CD14-positive monocyte (primary cell): ENCODE results near the gene MSH2. TPM values are rescaled to one million over a fixed set of nuclear protein-coding genes. Genes with fewer than 3 reads are reported as not detected.

Experiments
- DNase-seq, 3 donors: peaks; one replicate each; pipeline ENCODE4 v3.0.0-alpha.2; 2011 to 2022
- H2AFZ ChIP-seq: 2 replicates; pipeline ENCODE4 v1.6.0; 2012; ENCODE audit warnings: mild to moderate bottlenecking, low read depth, low read length, inconsistent platforms; ENCODE audit not compliant: insufficient read depth, poor library complexity, severe bottlenecking
- H3K27ac ChIP-seq, 2 donors: 1 replicate in 1 of 2; 2 replicates in 1 of 2; pipeline ENCODE4 v1.5.1; 2012 to 2013; ENCODE audit warnings: low read length in 2 of 2, control low read depth in 1 of 2, inconsistent platforms in 1 of 2, low read depth in 1 of 2, mild to moderate bottlenecking in 1 of 2
- H3K27me3 ChIP-seq, 2 donors: one replicate each; pipeline versions ENCODE4 v1.6.0 to v1.6.1; 2011 to 2013; ENCODE audit warnings: low read length in 2 of 2; ENCODE audit not compliant: control insufficient read depth in 2 of 2, insufficient read depth in 2 of 2
- H3K36me3 ChIP-seq, 2 donors: replicated peaks in 1 of 2; 1 replicate in 1 of 2; 2 replicates in 1 of 2; pipeline versions ENCODE4 v1.5.1 to v1.6.1; 2012 to 2013; ENCODE audit warnings: low read length in 2 of 2, control low read depth in 1 of 2, inconsistent platforms in 1 of 2, mild to moderate bottlenecking in 1 of 2; ENCODE audit not compliant: insufficient read depth in 2 of 2, control insufficient read depth in 1 of 2
- H3K4me1 ChIP-seq, 2 donors: 1 replicate in 1 of 2; 2 replicates in 1 of 2; pipeline versions ENCODE4 v1.5.1 to v1.6.1; 2012 to 2013; ENCODE audit warnings: low read length in 2 of 2, control low read depth in 1 of 2, inconsistent platforms in 1 of 2, mild to moderate bottlenecking in 1 of 2, moderate library complexity in 1 of 2; ENCODE audit not compliant: insufficient read depth in 2 of 2, control insufficient read depth in 1 of 2
- H3K4me2 ChIP-seq: replicated peaks from 2 replicates; pipeline ENCODE3; 2012; ENCODE audit warnings: low read length, moderate library complexity, mild to moderate bottlenecking; ENCODE audit not compliant: poor library complexity, severe bottlenecking; ENCODE audit errors: extremely low read depth
- H3K4me3 ChIP-seq, 3 experiments: fragments of 200-600 bp in 1 of 3; sonication (generic) in 1 of 3; replicated peaks in 1 of 3; 1 replicate in 2 of 3; 2 replicates in 1 of 3; pipeline ENCODE4 v1.5.1; 2011 to 2013; ENCODE audit warnings: low read length in 3 of 3, mild to moderate bottlenecking in 3 of 3, control low read depth in 2 of 3, low read depth in 2 of 3, inconsistent platforms in 1 of 3, moderate library complexity in 1 of 3
- H3K79me2 ChIP-seq: 2 replicates; pipeline ENCODE4 v1.6.0; 2012; ENCODE audit warnings: mild to moderate bottlenecking, control low read depth, inconsistent platforms, low read length, moderate library complexity; ENCODE audit not compliant: insufficient read depth
- H3K9ac ChIP-seq: 2 replicates; pipeline ENCODE4 v1.6.0; 2017; ENCODE audit warnings: low read length, mild to moderate bottlenecking; ENCODE audit not compliant: insufficient read depth, poor library complexity, severe bottlenecking
- H3K9me3 ChIP-seq, 2 donors: replicated peaks in 1 of 2; 1 replicate in 1 of 2; 2 replicates in 1 of 2; pipeline versions ENCODE4 v1.5.1 to v1.6.1; 2012 to 2013; ENCODE audit warnings: low read length in 2 of 2, control low read depth in 1 of 2; ENCODE audit not compliant: control insufficient read depth in 1 of 2, insufficient read depth in 1 of 2
- H4K20me1 ChIP-seq: 2 replicates; pipeline ENCODE4 v1.6.0; 2012; ENCODE audit warnings: mild to moderate bottlenecking, low read length, control low read depth, moderate library complexity; ENCODE audit not compliant: insufficient read depth
- H3K27ac Mint-ChIP-seq, 7 donors: one replicate each; pipeline ENCODE4 v1.8.0; 2020; ENCODE audit warnings: mild to moderate bottlenecking in 7 of 7, mixed read lengths in 7 of 7, moderate library complexity in 6 of 7, inconsistent platforms in 2 of 7
- H3K27me3 Mint-ChIP-seq, 3 donors: one replicate each; pipeline ENCODE4 v1.8.0; 2021 to 2022; ENCODE audit warnings: low read depth in 3 of 3, mild to moderate bottlenecking in 3 of 3, mixed read lengths in 3 of 3, moderate library complexity in 3 of 3, inconsistent platforms in 1 of 3
- H3K36me3 Mint-ChIP-seq, 2 donors: one replicate each; pipeline ENCODE4 v1.8.0; 2020; ENCODE audit warnings: mixed read lengths in 2 of 2, inconsistent platforms in 1 of 2, mild to moderate bottlenecking in 1 of 2
- H3K4me1 Mint-ChIP-seq: one replicate; pipeline ENCODE4 v1.8.0; 2020; ENCODE audit warnings: mild to moderate bottlenecking, mixed read lengths
- H3K4me3 Mint-ChIP-seq, 2 donors: one replicate each; pipeline ENCODE4 v1.8.0; 2020; ENCODE audit warnings: mild to moderate bottlenecking in 2 of 2, mixed read lengths in 2 of 2, moderate library complexity in 1 of 2
- H3K9me3 Mint-ChIP-seq, 7 donors: one replicate each; pipeline ENCODE4 v1.8.0; 2020 to 2022; ENCODE audit warnings: mixed read lengths in 7 of 7, mild to moderate bottlenecking in 6 of 7, moderate library complexity in 6 of 7, inconsistent platforms in 2 of 7
- WGBS: methylation state at CpG from one replicate; pipeline ENCODE4 v1.1.5; 2013; ENCODE audit warnings: missing lambda C conversion rate; ENCODE audit not compliant: insufficient coverage; 5-methylcytosine and 5-hydroxymethylcytosine counted together
- intact Hi-C, 2 donors: fragments of 100-400 bp; cut with micrococcal nuclease; formaldehyde crosslinking; loops; one replicate each; pipeline versions ENCODE4 v1.15.0 to v1.15.1; 2023
- polyA plus RNA-seq, 3 donors: library from polyadenylated mRNA; depleted of rRNA in 1 of 3; unstranded in 2 of 3; stranded (reverse) in 1 of 3; fragments of 300-500 nt in 2 of 3; fragments of >200 nt in 1 of 3; fragmentation: Illumina TruSeq in 2 of 3; gene quantifications; 1 replicate in 2 of 3; 2 replicates in 1 of 3; pipeline ENCODE4 v1.2.3, GENCODE V29; 2012 to 2021
- TF ChIP-seq, protein P1 (sequence below): fragments of 200-600 bp; IDR thresholded peaks from one replicate; pipeline ENCODE4 v1.8.0; 2022; ENCODE audit warnings: antibody characterized with exemption, mild to moderate bottlenecking

MSH2 gene
- polyA plus RNA-seq, 3 donors: 1.5 to 2.8 (median 2.0) TPM

GRCh38 chr2:47484396-47484795 lies 81.4 kb downstream of the MSH2 start:
- Mint-ChIP-seq H3K9me3 (no peaks in the 10 kb centered on the region), H3K36me3 (peaks cover 34 to 36% of the 10 kb centered on the region in 2 donors), H3K27me3 (no peaks in the 10 kb centered on the region), H3K27ac (no peak overlapping the region), H3K4me3 (no peak overlapping the region), H3K4me1 (peaks cover 15% of the 10 kb centered on the region)
- H3K4me3 ChIP-seq: no peak overlapping the region
- H3K9me3 ChIP-seq: no peaks in the 10 kb centered on the region
- intact Hi-C loops: no loop called here
- H3K4me2 ChIP-seq: no peak overlapping the region
- TF ChIP-seq, protein P1, sequence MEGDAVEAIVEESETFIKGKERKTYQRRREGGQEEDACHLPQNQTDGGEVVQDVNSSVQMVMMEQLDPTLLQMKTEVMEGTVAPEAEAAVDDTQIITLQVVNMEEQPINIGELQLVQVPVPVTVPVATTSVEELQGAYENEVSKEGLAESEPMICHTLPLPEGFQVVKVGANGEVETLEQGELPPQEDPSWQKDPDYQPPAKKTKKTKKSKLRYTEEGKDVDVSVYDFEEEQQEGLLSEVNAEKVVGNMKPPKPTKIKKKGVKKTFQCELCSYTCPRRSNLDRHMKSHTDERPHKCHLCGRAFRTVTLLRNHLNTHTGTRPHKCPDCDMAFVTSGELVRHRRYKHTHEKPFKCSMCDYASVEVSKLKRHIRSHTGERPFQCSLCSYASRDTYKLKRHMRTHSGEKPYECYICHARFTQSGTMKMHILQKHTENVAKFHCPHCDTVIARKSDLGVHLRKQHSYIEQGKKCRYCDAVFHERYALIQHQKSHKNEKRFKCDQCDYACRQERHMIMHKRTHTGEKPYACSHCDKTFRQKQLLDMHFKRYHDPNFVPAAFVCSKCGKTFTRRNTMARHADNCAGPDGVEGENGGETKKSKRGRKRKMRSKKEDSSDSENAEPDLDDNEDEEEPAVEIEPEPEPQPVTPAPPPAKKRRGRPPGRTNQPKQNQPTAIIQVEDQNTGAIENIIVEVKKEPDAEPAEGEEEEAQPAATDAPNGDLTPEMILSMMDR: no peak
- H4K20me1 ChIP-seq: no peaks in the 10 kb centered on the region
- H3K27me3 ChIP-seq: no peaks in the 10 kb centered on the region
- no peaks in the 10 kb centered on the region for H3K79me2 ChIP-seq
- H2AFZ ChIP-seq: no peak overlapping the region
- DNase-seq: no peak
- H3K9ac ChIP-seq: no peak overlapping the region
- WGBS: 100% methylated on average over 1 of the region's 5 CpGs
- peaks cover 0 to 19% of the 10 kb centered on the region in 2 donors for H3K36me3 ChIP-seq
- H3K4me1 ChIP-seq: peaks cover 0 to 7% of the 10 kb centered on the region in 2 donors
- no peak overlapping the region for H3K27ac ChIP-seq

DNA sequence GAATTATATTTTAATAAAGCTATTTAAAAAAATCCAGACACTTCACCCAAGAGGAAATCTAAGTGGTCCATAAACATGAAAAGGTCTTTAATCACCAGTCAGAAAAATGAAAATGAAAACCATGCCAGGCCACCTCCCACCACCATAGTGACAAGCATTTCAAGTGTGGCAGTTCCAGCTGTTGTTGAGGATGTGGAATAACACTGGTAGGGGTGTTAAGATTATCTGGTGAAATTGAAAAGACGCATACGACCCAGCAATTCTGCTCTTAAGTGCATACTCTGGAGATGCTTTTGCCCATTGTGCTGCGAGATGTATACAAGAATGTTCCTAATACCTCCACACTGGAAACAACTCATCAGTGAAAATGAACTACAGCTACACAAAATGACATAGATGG lies 82.2 kb downstream of the MSH2 start:
- Histone ChIP-seq H3K4me1 (peaks cover 0 to 7% of the 10 kb centered on the region in 2 donors), H3K9ac (no peak overlapping the region), H3K27ac (no peak overlapping the region), H3K9me3 (no peaks in the 10 kb centered on the region), H4K20me1 (no peaks in the 10 kb centered on the region), H3K36me3 (peaks cover 0 to 19% of the 10 kb centered on the region in 2 donors), H2AFZ (no peak overlapping the region), H3K79me2 (no peaks in the 10 kb centered on the region), H3K27me3 (no peaks in the 10 kb centered on the region), H3K4me2 (no peak overlapping the region), H3K4me3 (no peak overlapping the region)
- intact Hi-C loops: no loop called here
- no CpG with 5 or more reads among the region's 3 CpGs for WGBS
- H3K36me3 Mint-ChIP-seq: peaks cover 33 to 36% of the 10 kb centered on the region in 2 donors
- DNase-seq: no peak
- H3K27ac Mint-ChIP-seq: no peak overlapping the region
- H3K4me3 Mint-ChIP-seq: no peak overlapping the region
- H3K9me3 Mint-ChIP-seq: no peaks in the 10 kb centered on the region
- H3K27me3 Mint-ChIP-seq: peaks cover 0 to 2% (median 0%) of the 10 kb centered on the region in 3 donors
- peaks cover 15% of the 10 kb centered on the region for H3K4me1 Mint-ChIP-seq
- TF ChIP-seq, protein P1: no peak
